Osteoblast (primary cell): ENCODE results near the gene CTAG1B. TPM values are rescaled to one million over a fixed set of nuclear protein-coding genes. Genes with fewer than 3 reads are reported as not detected.
A peak's percentile ranks its signal among the peaks of the same experiment; 100 is the strongest.

Source experiments
- DNase-seq: peaks from one replicate; pipeline ENCODE4 v3.0.0; 2011; ENCODE audit warnings: low spot score, mixed read lengths; ENCODE audit not compliant: insufficient read length; ENCODE audit errors: missing footprints
- H2AFZ ChIP-seq: 2 replicates; pipeline ENCODE4 v1.6.0; 2011; ENCODE audit warnings: mild to moderate bottlenecking, low read length
- H3K27ac ChIP-seq: 2 replicates; pipeline ENCODE4 v1.5.1; 2011; ENCODE audit warnings: mild to moderate bottlenecking, low read depth, low read length, moderate library complexity
- H3K27me3 ChIP-seq: 2 replicates; pipeline ENCODE4 v1.6.0; 2012; ENCODE audit warnings: mild to moderate bottlenecking, control low read depth, inconsistent platforms, low read length, moderate library complexity; ENCODE audit not compliant: insufficient read depth
- H3K36me3 ChIP-seq: 2 replicates; pipeline ENCODE4 v1.5.1; 2011; ENCODE audit warnings: mild to moderate bottlenecking, low read length, control low read depth, moderate library complexity; ENCODE audit not compliant: insufficient read depth
- H3K4me1 ChIP-seq: 2 replicates; pipeline ENCODE4 v1.5.1; 2011; ENCODE audit warnings: mild to moderate bottlenecking, low read length, control low read depth, moderate library complexity; ENCODE audit not compliant: insufficient read depth
- H3K4me2 ChIP-seq: 2 replicates; pipeline ENCODE4 v1.6.0; 2011; ENCODE audit warnings: mild to moderate bottlenecking, low read length; ENCODE audit not compliant: insufficient read depth
- H3K4me3 ChIP-seq: fragments of 200-600 bp; sonication (generic); 3 replicates; pipeline ENCODE4 v1.5.1; 2012; ENCODE audit warnings: mild to moderate bottlenecking, low read length, inconsistent platforms; ENCODE audit not compliant: insufficient read depth
- H3K79me2 ChIP-seq: 2 replicates; pipeline ENCODE4 v1.6.0; 2012; ENCODE audit warnings: mild to moderate bottlenecking, low read length, control low read depth, inconsistent platforms; ENCODE audit not compliant: insufficient read depth
- H3K9me3 ChIP-seq: 2 replicates; pipeline ENCODE4 v1.5.1; 2011; ENCODE audit warnings: low read depth, low read length, control low read depth
- H4K20me1 ChIP-seq: 2 replicates; pipeline ENCODE4 v1.6.0; 2012; ENCODE audit warnings: mild to moderate bottlenecking, low read length, control low read depth; ENCODE audit not compliant: insufficient read depth
- CTCF ChIP-seq: IDR thresholded peaks from 2 replicates; pipeline ENCODE4 v1.5.1; 2011; ENCODE audit warnings: mild to moderate bottlenecking, low read depth, low read length, moderate library complexity; ENCODE audit errors: extremely low read depth
- total RNA-seq: library from RNA; depleted of rRNA; stranded (reverse); fragments of >200 nt; gene quantifications from 2 replicates; pipeline ENCODE4 v1.2.3, GENCODE V29; 2012

CTAG1B gene
- total RNA-seq, 1 donor = not detected

GRCh38 chrX:154658957-154659356 is 39.9 kb upstream of the CTAG1B start:
- no peaks in the 10 kb centered on the region for H3K4me1 ChIP-seq
- DNase-seq = peak; percentile 49
- H2AFZ ChIP-seq = no peak overlapping the region
- H3K27ac ChIP-seq = no peak overlapping the region
- no peaks in the 10 kb centered on the region for H3K79me2 ChIP-seq
- H3K4me3 ChIP-seq = no peak overlapping the region
- no peak overlapping the region for H3K4me2 ChIP-seq
- no peaks in the 10 kb centered on the region for H3K27me3 ChIP-seq
- no peaks in the 10 kb centered on the region for H3K9me3 ChIP-seq
- no peaks in the 10 kb centered on the region for H4K20me1 ChIP-seq
- H3K36me3 ChIP-seq = no peaks in the 10 kb centered on the region
- no peak for TF ChIP-seq CTCF

GRCh38 chrX:154658187-154658586 is 39.1 kb upstream of the CTAG1B start:
- H3K4me2 ChIP-seq = no peak overlapping the region
- no peaks in the 10 kb centered on the region for H3K36me3 ChIP-seq
- no peak overlapping the region for H2AFZ ChIP-seq
- no peak for DNase-seq
- H3K4me3 ChIP-seq = no peak overlapping the region
- no peaks in the 10 kb centered on the region for H3K9me3 ChIP-seq
- no peak for TF ChIP-seq CTCF
- H4K20me1 ChIP-seq = no peaks in the 10 kb centered on the region
- no peaks in the 10 kb centered on the region for H3K79me2 ChIP-seq
- no peak overlapping the region for H3K27ac ChIP-seq
- no peaks in the 10 kb centered on the region for H3K4me1 ChIP-seq
- H3K27me3 ChIP-seq = no peaks in the 10 kb centered on the region

- H3K4me2 ChIP-seq = no peak overlapping the region
Observed at GRCh38 chrX:154657226-154657805, 38.2 kb upstream of the CTAG1B start.

GRCh38 chrX:154655786-154656185 is 36.7 kb upstream of the CTAG1B start:
- H3K4me1 ChIP-seq = no peaks in the 10 kb centered on the region
- H3K9me3 ChIP-seq = no peaks in the 10 kb centered on the region
- no peak overlapping the region for H3K4me3 ChIP-seq
- no peaks in the 10 kb centered on the region for H4K20me1 ChIP-seq
- no peak overlapping the region for H3K27ac ChIP-seq
- no peaks in the 10 kb centered on the region for H3K79me2 ChIP-seq
- H2AFZ ChIP-seq = no peak overlapping the region
- H3K36me3 ChIP-seq = no peaks in the 10 kb centered on the region
- H3K4me2 ChIP-seq = no peak overlapping the region
- no peaks in the 10 kb centered on the region for H3K27me3 ChIP-seq
- TF ChIP-seq CTCF = no peak
- DNase-seq = no peak

More at GRCh38 chrX:154657226-154657805, 38.2 kb upstream of the CTAG1B start:
- no peak overlapping the region for H3K27ac ChIP-seq
- no peak overlapping the region for H3K4me3 ChIP-seq
- TF ChIP-seq CTCF = no peak
- peak; percentile 66 for DNase-seq
- no peaks in the 10 kb centered on the region for H3K79me2 ChIP-seq
- no peaks in the 10 kb centered on the region for H4K20me1 ChIP-seq
- no peaks in the 10 kb centered on the region for H3K4me1 ChIP-seq
- no peaks in the 10 kb centered on the region for H3K27me3 ChIP-seq
- no peaks in the 10 kb centered on the region for H3K36me3 ChIP-seq
- no peaks in the 10 kb centered on the region for H3K9me3 ChIP-seq
- H2AFZ ChIP-seq = no peak overlapping the region
